Breast epithelium (tissue), 4 donors: Measurements from ENCODE around the gene CDA. TPM values are rescaled to one million over a fixed set of nuclear protein-coding genes. Genes with fewer than 3 reads are reported as not detected.

Experiments used
- DNase-seq, 2 donors: peaks; one replicate each; pipeline ENCODE4 v3.0.0-alpha.2; 2019; ENCODE audit warnings: low spot score in 2 of 2
- H3K27ac ChIP-seq, 2 donors: fragments of 200-600 bp; sonication (generic) in 1 of 2; one replicate each; pipeline ENCODE4 v1.5.1; 2016 to 2019; ENCODE audit warnings: mild to moderate bottlenecking in 1 of 2
- H3K27me3 ChIP-seq, 2 donors: fragments of 200-600 bp; sonication (generic) in 1 of 2; one replicate each; pipeline versions ENCODE4 v1.5.1 to v1.6.0; 2017 to 2019; ENCODE audit warnings: control low read depth in 1 of 2, mild to moderate bottlenecking in 1 of 2
- H3K36me3 ChIP-seq: fragments of 200-600 bp; one replicate; pipeline ENCODE4 v1.5.1; 2019
- H3K4me1 ChIP-seq, 2 donors: fragments of 200-600 bp; sonication (generic); one replicate each; pipeline ENCODE4 v1.5.1; 2016 to 2019; ENCODE audit warnings: control low read depth in 1 of 2
- H3K4me3 ChIP-seq, 3 donors: fragments of 200-600 bp; sonication (generic); 1 replicate in 2 of 3; 2 replicates in 1 of 3; pipeline ENCODE4 v1.5.1; 2016 to 2019; ENCODE audit warnings: mild to moderate bottlenecking in 3 of 3, moderate library complexity in 2 of 3
- H3K9me3 ChIP-seq, 2 donors: fragments of 200-600 bp; sonication (generic) in 1 of 2; one replicate each; pipeline ENCODE4 v1.5.1; 2016 to 2019; ENCODE audit warnings: control low read depth in 1 of 2
- CTCF ChIP-seq, 3 donors: fragments of 450-650 bp; IDR thresholded peaks; one replicate each; pipeline ENCODE4 v1.5.1; 2016 to 2017; ENCODE audit warnings: antibody characterized with exemption in 3 of 3, mild to moderate bottlenecking in 3 of 3, moderate library complexity in 3 of 3
- POLR2A ChIP-seq: fragments of 450-650 bp; IDR thresholded peaks from one replicate; pipeline ENCODE4 v1.6.1; 2016; ENCODE audit warnings: antibody characterized with exemption, mild to moderate bottlenecking, moderate library complexity
- POLR2AphosphoS5 ChIP-seq, 3 donors: sonication (generic); formaldehyde crosslinking; IDR thresholded peaks; one replicate each; pipeline ENCODE4 v1.6.1; 2017; ENCODE audit warnings: antibody characterized with exemption in 3 of 3
- intact Hi-C: fragments of 100-400 bp; cut with DNase I; formaldehyde crosslinking; loops from one replicate; pipeline ENCODE4 v1.15.1; 2023; ENCODE audit warnings: low total_unique reads
- total RNA-seq, 3 donors: library from RNA; depleted of rRNA; stranded (reverse); fragments of >200 nt; gene quantifications; one replicate each; pipeline ENCODE4 v1.1.0, GENCODE V29; 2016

Gene CDA
- 1 to 10 TPM in 2 of 3 donors, under 1 TPM in 1; 0.98 to 1.3 (median 1.0) TPM for total RNA-seq

- Histone ChIP-seq H3K9me3 (no peaks in the 10 kb centered on the region), H3K27ac (peak within 1 kb of the TSS in 1 of 2 donors; percentile 58), H3K27me3 (peaks cover 0 to 26% of the 10 kb centered on the region in 2 donors), H3K4me3 (peak within 1 kb of the TSS; percentile 16 to 50 (median 26)), H3K36me3 (no peaks in the 10 kb centered on the region), H3K4me1 (no peaks in the 10 kb centered on the region)
- no peak for DNase-seq
- TF ChIP-seq POLR2A (no peak), CTCF (IDR thresholded peaks at IDR 0.05) (no peak)
- intact Hi-C loops, result no loop called here
Observed at GRCh38 chr1:20588634-20589225, at the start of gene CDA. CDA (plus strand) TSS chr1:20589097; CDS start chr1:20589130, 33 bp downstream.

GRCh38 chr1:20540281-20540680 is 48.6 kb upstream of the CDA start:
- Histone ChIP-seq H3K36me3 (no peaks in the 10 kb centered on the region), H3K4me1 (no peaks in the 10 kb centered on the region), H3K4me3 (no peak overlapping the region), H3K27ac (no peak overlapping the region), H3K27me3 (no peaks in the 10 kb centered on the region), H3K9me3 (no peaks in the 10 kb centered on the region)
- no peak for TF ChIP-seq CTCF (IDR thresholded peaks at IDR 0.05)
- DNase-seq, result no peak
- intact Hi-C loops, result no loop called here

GRCh38 chr1:20546637-20547036 is 42.3 kb upstream of the CDA start:
- Histone ChIP-seq H3K4me1 (no peaks in the 10 kb centered on the region), H3K27ac (no peak overlapping the region), H3K4me3 (no peak overlapping the region), H3K36me3 (no peaks in the 10 kb centered on the region), H3K27me3 (peaks cover 0 to 12% of the 10 kb centered on the region in 2 donors), H3K9me3 (no peaks in the 10 kb centered on the region)
- TF ChIP-seq POLR2A (no peak), CTCF (IDR thresholded peaks at IDR 0.05) (no peak), POLR2AphosphoS5 (IDR thresholded peaks at IDR 0.05) (no peak)
- DNase-seq, result no peak
- intact Hi-C loops, result no loop called here

- no peak for TF ChIP-seq CTCF (IDR thresholded peaks at IDR 0.05)
- no peak for TF ChIP-seq POLR2AphosphoS5 (IDR thresholded peaks at IDR 0.05)
- TF ChIP-seq POLR2A, result no peak
- Histone ChIP-seq H3K27me3 (peaks cover 0 to 35% of the 10 kb centered on the region in 2 donors), H3K9me3 (no peaks in the 10 kb centered on the region), H3K4me3 (no peak overlapping the region), H3K27ac (peak overlapping the region in 1 of 2 donors; percentile 78), H3K4me1 (peaks cover 0 to 6% of the 10 kb centered on the region in 2 donors), H3K36me3 (no peaks in the 10 kb centered on the region)
- no peak for DNase-seq
- intact Hi-C loops, result no loop called here
Observed at GRCh38 chr1:20551161-20551560, 37.7 kb upstream of the CDA start.

- DNase-seq, result no peak
- TF ChIP-seq CTCF (IDR thresholded peaks at IDR 0.05), result no peak
- TF ChIP-seq POLR2A, result no peak
- no peak for TF ChIP-seq POLR2AphosphoS5 (IDR thresholded peaks at IDR 0.05)
Observed at GRCh38 chr1:20551945-20552727, 36.8 kb upstream of the CDA start, which contains the start of gene FAM43B. FAM43B (plus strand) TSS chr1:20552573; CDS start chr1:20552974, 401 bp downstream.

More at GRCh38 chr1:20551945-20552727, 36.8 kb upstream of the CDA start, which contains the start of gene FAM43B:
- peaks cover 0 to 6% of the 10 kb centered on the region in 2 donors for H3K4me1 ChIP-seq
- peaks cover 0 to 35% of the 10 kb centered on the region in 2 donors for H3K27me3 ChIP-seq
- H3K27ac ChIP-seq, result peak within 1 kb of the TSS in 1 of 2 donors; percentile 78
- no peaks in the 10 kb centered on the region for H3K36me3 ChIP-seq
- no peaks in the 10 kb centered on the region for H3K9me3 ChIP-seq
- intact Hi-C loops, result no loop called here
- H3K4me3 ChIP-seq, result peak within 1 kb of the TSS; percentile 50 to 69 (median 52)
